Karpas-422 (cell line): ENCODE results near the gene CTBP2. TPM values are rescaled to one million over a fixed set of nuclear protein-coding genes. Genes with fewer than 3 reads are reported as not detected.

ENCODE experiments used
- DNase-seq: peaks from one replicate; pipeline ENCODE4 v3.0.0-alpha.2; 2015
- H2AFZ ChIP-seq: fragments of 200-600 bp; sonication (generic); 2 replicates; pipeline ENCODE4 v1.6.1; 2014; ENCODE audit warnings: antibody characterized with exemption, low read length, mixed read lengths
- H3K27ac ChIP-seq: fragments of 200-600 bp; sonication (generic); 2 replicates; pipeline ENCODE4 v1.5.1; 2014; ENCODE audit warnings: mild to moderate bottlenecking, low read length, moderate library complexity
- H3K27me3 ChIP-seq: fragments of 200-600 bp; sonication (generic); 2 replicates; pipeline ENCODE4 v1.6.1; 2014; ENCODE audit warnings: low read length, mixed read lengths
- H3K36me3 ChIP-seq: fragments of 200-600 bp; sonication (generic); 2 replicates; pipeline ENCODE4 v1.6.1; 2014; ENCODE audit warnings: low read length, mixed read lengths; ENCODE audit not compliant: insufficient read depth
- H3K4me1 ChIP-seq: fragments of 200-600 bp; sonication (generic); 2 replicates; pipeline ENCODE4 v1.6.1; 2014; ENCODE audit warnings: mild to moderate bottlenecking, low read length, mixed read lengths
- H3K4me2 ChIP-seq: fragments of 200-600 bp; sonication (generic); 2 replicates; pipeline ENCODE4 v1.6.1; 2014; ENCODE audit warnings: low read length, low read depth, mild to moderate bottlenecking; ENCODE audit not compliant: poor library complexity, severe bottlenecking
- H3K4me3 ChIP-seq: fragments of 200-600 bp; sonication (generic); 2 replicates; pipeline ENCODE4 v1.5.1; 2014; ENCODE audit warnings: mild to moderate bottlenecking, antibody characterized with exemption, low read length, mixed read lengths
- H3K79me2 ChIP-seq: fragments of 200-600 bp; sonication (generic); 2 replicates; pipeline ENCODE4 v1.6.1; 2014; ENCODE audit warnings: mild to moderate bottlenecking, low read length, mixed read lengths
- H3K9ac ChIP-seq: fragments of 200-600 bp; sonication (generic); 2 replicates; pipeline ENCODE4 v1.6.0; 2014; ENCODE audit warnings: low read length
- H3K9me2 ChIP-seq: fragments of 200-600 bp; sonication (generic), shearing (Covaris generic); replicated peaks from 2 replicates; pipeline ENCODE4 v1.6.0; 2014; ENCODE audit warnings: mild to moderate bottlenecking, low read length, moderate library complexity; ENCODE audit not compliant: insufficient read depth
- H3K9me3 ChIP-seq: fragments of 300-700, 200-600 bp; sonication (generic); 2 replicates; pipeline ENCODE4 v1.6.1; 2014; ENCODE audit warnings: low read length, mixed read lengths
- H4K20me1 ChIP-seq: fragments of 200-600 bp; sonication (generic); 2 replicates; pipeline ENCODE4 v1.6.1; 2014; ENCODE audit warnings: mild to moderate bottlenecking, antibody characterized with exemption, low read length, low read depth; ENCODE audit not compliant: insufficient read depth
- total RNA-seq: library from RNA; depleted of rRNA; stranded (reverse); fragments of >200 nt; shearing (Covaris generic); gene quantifications from 2 replicates; pipeline ENCODE4 v1.2.3, GENCODE V29; 2014; ENCODE audit warnings: low replicate concordance

The CTBP2 gene
- total RNA-seq, 1 experiment from 2014 or later, result 0.15 TPM

DNA sequence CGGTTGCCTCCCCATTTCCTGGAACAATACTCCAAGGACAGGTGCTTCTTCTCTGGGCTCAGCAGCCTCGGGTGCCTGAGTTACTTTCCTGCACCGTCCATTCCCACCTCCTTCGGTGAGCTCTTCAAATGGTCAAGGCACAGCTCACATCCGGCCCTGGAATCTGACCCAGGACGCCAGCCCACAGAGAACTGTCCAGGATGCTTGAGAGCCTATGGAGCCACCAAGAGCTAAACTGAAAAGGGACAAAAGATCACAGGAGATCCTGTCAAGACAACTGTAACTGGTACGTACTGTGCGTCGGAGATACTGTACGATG lies 72.5 kb downstream of the CTBP2 start:
- Histone ChIP-seq H3K27ac (no peak overlapping the region), H3K27me3 (no peaks in the 10 kb centered on the region), H3K9me2 (no peaks in the 10 kb centered on the region), H3K4me2 (no peak overlapping the region), H3K4me1 (no peaks in the 10 kb centered on the region), H3K36me3 (no peaks in the 10 kb centered on the region), H2AFZ (no peak overlapping the region), H4K20me1 (no peaks in the 10 kb centered on the region), H3K9me3 (no peaks in the 10 kb centered on the region), H3K4me3 (no peak overlapping the region), H3K9ac (no peak overlapping the region), H3K79me2 (no peaks in the 10 kb centered on the region)
- DNase-seq, result no peak

GRCh38 chr10:125087191-125087896 lies 73.0 kb downstream of the CTBP2 start:
- Histone ChIP-seq H3K9ac (no peak overlapping the region), H3K9me2 (no peaks in the 10 kb centered on the region), H3K79me2 (no peaks in the 10 kb centered on the region), H4K20me1 (no peaks in the 10 kb centered on the region), H3K4me2 (no peak overlapping the region), H3K9me3 (no peaks in the 10 kb centered on the region), H3K27me3 (no peaks in the 10 kb centered on the region), H2AFZ (no peak overlapping the region), H3K27ac (no peak overlapping the region), H3K36me3 (no peaks in the 10 kb centered on the region), H3K4me3 (no peak overlapping the region), H3K4me1 (no peaks in the 10 kb centered on the region)
- no peak for DNase-seq

DNA sequence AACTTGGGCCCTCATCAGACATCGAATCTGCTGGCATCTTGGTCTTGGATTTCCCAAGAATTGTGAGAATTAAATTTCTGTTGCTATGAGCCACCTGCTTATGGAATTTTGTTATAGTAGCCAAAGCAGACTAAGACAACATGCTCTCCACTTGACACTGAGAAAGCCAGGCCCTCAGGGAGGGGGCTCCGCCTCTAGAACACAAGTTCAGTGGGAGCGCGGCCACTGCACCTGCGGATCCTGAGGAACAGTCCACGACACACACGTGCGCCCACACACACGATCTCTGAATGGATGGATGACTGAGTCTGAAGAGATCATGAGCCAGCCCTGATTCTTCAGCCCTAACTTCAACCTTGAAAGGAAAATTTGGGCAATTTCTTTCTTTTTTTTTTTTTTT lies 73.7 kb downstream of the CTBP2 start:
- Histone ChIP-seq H3K27me3 (no peaks in the 10 kb centered on the region), H3K9me2 (no peaks in the 10 kb centered on the region), H3K9me3 (no peaks in the 10 kb centered on the region), H3K79me2 (no peaks in the 10 kb centered on the region), H3K4me1 (no peaks in the 10 kb centered on the region), H3K4me3 (no peak overlapping the region), H3K4me2 (no peak overlapping the region), H2AFZ (no peak overlapping the region), H3K36me3 (no peaks in the 10 kb centered on the region), H3K9ac (no peak overlapping the region), H4K20me1 (no peaks in the 10 kb centered on the region), H3K27ac (no peak overlapping the region)
- no peak for DNase-seq

DNA sequence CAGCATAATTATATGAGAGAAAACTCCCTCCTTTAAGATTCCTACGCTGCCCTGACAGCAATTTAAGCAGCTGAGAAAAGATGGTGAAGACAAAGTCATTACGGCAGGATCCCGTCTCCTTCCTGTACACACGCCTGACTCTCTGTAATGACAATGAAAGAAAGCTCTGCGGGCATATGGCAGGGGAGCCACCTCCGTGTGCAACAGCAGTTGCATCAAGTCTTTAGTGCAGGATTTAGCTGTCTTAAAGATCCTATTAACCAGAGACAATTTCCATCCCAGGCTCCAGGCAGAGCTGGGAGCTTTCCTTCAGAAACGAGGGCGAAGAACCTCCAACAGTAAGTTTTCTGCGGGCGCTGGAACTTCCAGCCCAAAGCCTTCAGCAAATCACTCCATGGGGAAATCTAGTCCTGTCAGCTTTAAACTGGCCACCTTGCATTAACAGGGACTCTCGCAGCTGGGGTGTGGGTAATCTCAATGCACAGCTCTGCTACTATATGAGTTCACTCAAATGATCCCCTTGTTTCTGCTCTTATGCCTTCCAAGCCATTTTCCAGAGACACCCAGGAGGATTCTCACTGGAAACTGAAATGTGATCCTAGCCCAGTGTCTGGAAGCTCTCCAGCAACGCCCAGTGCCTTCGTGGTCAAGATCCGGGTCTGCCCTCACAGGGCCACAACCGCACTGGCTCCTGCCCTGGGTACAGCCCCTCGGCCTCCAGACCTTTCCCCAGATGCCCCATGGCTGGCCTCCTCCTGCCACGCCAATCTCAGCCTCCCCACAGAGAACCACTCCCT lies 74.9 kb downstream of the CTBP2 start:
- H4K20me1 ChIP-seq, result no peaks in the 10 kb centered on the region
- no peaks in the 10 kb centered on the region for H3K9me2 ChIP-seq
- H3K27me3 ChIP-seq, result no peaks in the 10 kb centered on the region
- H3K4me2 ChIP-seq, result no peak overlapping the region
- H3K4me3 ChIP-seq, result no peak overlapping the region
- no peak overlapping the region for H3K27ac ChIP-seq
- no peak for DNase-seq
- no peaks in the 10 kb centered on the region for H3K79me2 ChIP-seq
- H3K9ac ChIP-seq, result no peak overlapping the region
- H3K4me1 ChIP-seq, result no peaks in the 10 kb centered on the region
- no peak overlapping the region for H2AFZ ChIP-seq
- no peaks in the 10 kb centered on the region for H3K36me3 ChIP-seq
- no peaks in the 10 kb centered on the region for H3K9me3 ChIP-seq

DNA sequence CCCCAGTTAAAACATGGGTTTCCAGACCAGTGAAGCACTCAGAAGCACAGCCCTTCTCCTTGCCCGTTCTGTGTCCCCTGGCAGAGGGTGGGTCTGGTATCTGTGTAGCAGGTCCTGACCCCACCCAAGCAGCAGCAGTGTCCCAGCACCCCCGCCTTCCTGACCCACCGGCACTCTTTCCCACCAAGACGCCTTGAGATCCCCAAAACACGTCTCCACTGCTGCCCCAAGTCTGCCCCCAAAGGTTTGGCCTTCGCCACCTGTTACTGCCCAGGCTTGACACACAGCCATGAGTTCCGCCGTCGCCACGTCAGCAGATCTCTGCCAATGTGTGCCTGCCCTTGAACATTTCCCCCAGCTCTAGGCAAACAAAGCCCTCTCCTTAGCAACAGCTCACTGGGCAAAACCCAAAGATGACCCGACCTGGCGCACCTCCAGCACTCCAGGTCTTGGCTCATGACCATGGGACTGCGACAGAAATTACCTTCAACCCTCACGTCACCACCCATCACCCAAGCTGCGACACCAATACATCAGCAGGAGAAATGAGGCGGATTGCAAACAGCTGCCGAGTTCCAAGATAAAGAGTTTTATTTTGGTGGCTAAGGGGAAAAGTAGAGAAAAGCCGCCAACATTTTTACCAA lies 75.6 kb downstream of the CTBP2 start:
- H3K4me2 ChIP-seq, result no peak overlapping the region

DNA sequence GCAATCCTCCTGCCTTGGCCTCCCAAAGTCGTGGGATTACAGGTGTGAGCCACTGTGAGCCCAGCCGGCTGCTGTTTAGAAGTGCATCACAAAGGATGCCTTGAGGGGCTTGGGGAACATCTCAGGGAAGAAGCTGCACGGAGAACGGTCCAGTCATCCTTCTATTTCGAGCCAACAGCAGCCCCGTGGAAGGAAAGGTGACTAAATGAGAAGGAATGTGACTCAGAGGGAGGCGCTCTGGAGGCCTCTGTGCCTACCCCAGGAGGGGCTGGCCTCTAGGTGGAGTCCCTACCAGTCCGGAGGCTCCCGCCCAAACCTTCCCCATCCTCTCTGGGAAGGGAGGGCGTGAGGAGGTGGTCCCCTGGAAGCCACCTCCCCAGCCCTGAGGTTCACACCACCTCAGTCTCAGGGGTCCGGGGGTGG lies 76.2 kb downstream of the CTBP2 start:
- Histone ChIP-seq H4K20me1 (no peaks in the 10 kb centered on the region), H3K9ac (no peak overlapping the region), H3K4me3 (no peak overlapping the region), H2AFZ (no peak overlapping the region), H3K9me3 (no peaks in the 10 kb centered on the region), H3K36me3 (no peaks in the 10 kb centered on the region), H3K4me2 (no peak overlapping the region), H3K27me3 (no peaks in the 10 kb centered on the region), H3K27ac (no peak overlapping the region), H3K9me2 (no peaks in the 10 kb centered on the region), H3K79me2 (no peaks in the 10 kb centered on the region), H3K4me1 (no peaks in the 10 kb centered on the region)
- DNase-seq, result no peak

More for the DNA sequence above, 75.6 kb downstream of the CTBP2 start:
- Histone ChIP-seq H3K4me3 (no peak overlapping the region), H3K4me1 (no peaks in the 10 kb centered on the region), H3K27ac (no peak overlapping the region), H3K79me2 (no peaks in the 10 kb centered on the region), H3K9me2 (no peaks in the 10 kb centered on the region), H3K9ac (no peak overlapping the region), H3K36me3 (no peaks in the 10 kb centered on the region), H3K27me3 (no peaks in the 10 kb centered on the region), H3K9me3 (no peaks in the 10 kb centered on the region), H4K20me1 (no peaks in the 10 kb centered on the region), H2AFZ (no peak overlapping the region)
- DNase-seq, result no peak

DNA sequence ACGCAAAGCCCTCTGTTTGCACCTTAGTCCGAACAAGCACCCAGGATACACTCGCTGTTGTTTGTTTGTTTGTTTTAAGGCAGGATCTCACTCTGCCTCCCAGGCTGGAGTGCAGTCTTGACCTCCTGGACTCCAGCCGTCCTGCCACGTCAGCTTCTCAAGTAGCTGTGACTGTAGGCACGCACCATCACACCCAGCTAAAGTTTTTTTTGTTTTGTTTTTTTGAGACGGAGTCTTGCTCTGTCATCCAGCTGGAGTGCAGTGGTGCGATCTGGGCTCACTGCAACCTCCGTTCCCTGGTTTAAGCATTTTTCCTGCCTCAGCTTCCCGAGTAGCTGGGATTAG lies 76.8 kb downstream of the CTBP2 start:
- no peaks in the 10 kb centered on the region for H3K36me3 ChIP-seq
- no peaks in the 10 kb centered on the region for H4K20me1 ChIP-seq
- H3K27ac ChIP-seq, result no peak overlapping the region
- DNase-seq, result no peak
- H2AFZ ChIP-seq, result no peak overlapping the region
- H3K9me2 ChIP-seq, result no peaks in the 10 kb centered on the region
- H3K27me3 ChIP-seq, result no peaks in the 10 kb centered on the region
- H3K4me2 ChIP-seq, result no peak overlapping the region
- H3K9ac ChIP-seq, result no peak overlapping the region
- H3K9me3 ChIP-seq, result no peaks in the 10 kb centered on the region
- no peak overlapping the region for H3K4me3 ChIP-seq
- H3K79me2 ChIP-seq, result no peaks in the 10 kb centered on the region
- no peaks in the 10 kb centered on the region for H3K4me1 ChIP-seq

DNA sequence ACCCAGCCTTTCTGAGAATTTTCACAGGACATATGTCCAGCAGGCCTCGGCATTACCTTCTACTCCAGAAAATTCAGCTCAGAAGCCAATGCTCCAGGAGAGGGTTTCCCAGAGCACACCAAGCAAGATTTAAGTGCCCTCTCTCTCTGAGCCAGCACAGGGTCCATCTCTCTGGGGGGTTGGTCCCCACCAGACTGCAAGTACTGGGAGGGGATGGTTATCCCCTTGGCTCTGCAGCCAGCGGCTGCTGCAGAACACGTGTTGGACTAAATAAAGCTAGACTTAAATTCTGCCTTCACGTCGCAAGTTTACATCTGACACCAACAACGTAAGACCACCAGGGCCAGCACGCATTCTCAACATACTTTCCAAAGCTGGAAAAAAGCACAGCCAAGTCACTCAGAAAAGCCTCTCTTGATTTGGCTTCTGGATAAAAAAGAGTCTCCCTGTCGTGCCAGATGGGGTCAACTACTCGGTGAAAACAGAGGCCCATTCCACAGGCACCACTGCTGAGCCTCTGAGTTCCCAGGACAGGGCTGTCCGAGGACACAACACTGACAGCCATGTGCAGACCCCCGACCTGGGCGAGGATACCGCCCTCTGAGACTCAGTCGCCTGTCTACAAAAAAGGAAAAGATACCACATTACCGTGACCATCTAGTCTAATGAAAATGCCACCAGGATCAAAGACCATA lies 77.3 kb downstream of the CTBP2 start:
- H3K9me2 ChIP-seq, result no peaks in the 10 kb centered on the region
- H4K20me1 ChIP-seq, result no peaks in the 10 kb centered on the region
- no peaks in the 10 kb centered on the region for H3K79me2 ChIP-seq
- no peak for DNase-seq
- H2AFZ ChIP-seq, result no peak overlapping the region
- no peaks in the 10 kb centered on the region for H3K36me3 ChIP-seq
- H3K4me1 ChIP-seq, result no peaks in the 10 kb centered on the region
- no peaks in the 10 kb centered on the region for H3K27me3 ChIP-seq
- no peak overlapping the region for H3K4me2 ChIP-seq
- H3K4me3 ChIP-seq, result no peak overlapping the region
- H3K27ac ChIP-seq, result no peak overlapping the region
- no peak overlapping the region for H3K9ac ChIP-seq
- H3K9me3 ChIP-seq, result no peaks in the 10 kb centered on the region
